ENCODE data around the gene KIF23.

DNA sequence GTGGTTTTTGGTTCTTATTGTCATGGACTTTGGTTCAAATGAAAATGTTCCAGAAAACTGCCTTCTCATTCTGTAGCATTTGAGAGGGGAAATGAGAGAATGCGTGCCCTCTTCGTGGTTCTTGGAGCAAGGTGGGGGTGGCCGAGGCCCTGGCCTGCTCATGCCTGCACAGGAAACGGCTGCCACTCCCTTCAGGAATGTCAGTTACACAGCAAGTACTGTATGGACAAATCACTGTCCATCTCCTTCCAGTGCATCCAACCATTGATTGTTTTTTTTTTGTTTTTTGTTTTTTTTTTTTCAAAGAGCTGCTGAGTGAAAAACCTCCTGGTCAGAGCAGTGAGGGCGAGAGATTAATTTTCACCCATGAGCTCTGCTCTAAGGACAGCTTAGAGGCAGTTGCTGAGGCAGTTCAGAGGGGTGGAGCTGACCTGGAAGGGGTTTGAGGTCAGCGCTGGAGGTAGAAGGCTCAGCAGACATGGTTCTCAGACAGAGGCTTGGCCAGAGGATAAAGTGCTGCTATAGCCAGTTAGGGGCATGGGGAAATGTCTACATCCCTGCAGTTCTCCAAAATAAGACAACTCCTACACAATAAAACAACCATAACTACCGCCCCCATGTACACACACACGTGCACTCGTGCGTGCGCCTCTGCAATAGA lies 20.2 kb upstream of the KIF23 start:
- TF ChIP-seq, protein P1, sequence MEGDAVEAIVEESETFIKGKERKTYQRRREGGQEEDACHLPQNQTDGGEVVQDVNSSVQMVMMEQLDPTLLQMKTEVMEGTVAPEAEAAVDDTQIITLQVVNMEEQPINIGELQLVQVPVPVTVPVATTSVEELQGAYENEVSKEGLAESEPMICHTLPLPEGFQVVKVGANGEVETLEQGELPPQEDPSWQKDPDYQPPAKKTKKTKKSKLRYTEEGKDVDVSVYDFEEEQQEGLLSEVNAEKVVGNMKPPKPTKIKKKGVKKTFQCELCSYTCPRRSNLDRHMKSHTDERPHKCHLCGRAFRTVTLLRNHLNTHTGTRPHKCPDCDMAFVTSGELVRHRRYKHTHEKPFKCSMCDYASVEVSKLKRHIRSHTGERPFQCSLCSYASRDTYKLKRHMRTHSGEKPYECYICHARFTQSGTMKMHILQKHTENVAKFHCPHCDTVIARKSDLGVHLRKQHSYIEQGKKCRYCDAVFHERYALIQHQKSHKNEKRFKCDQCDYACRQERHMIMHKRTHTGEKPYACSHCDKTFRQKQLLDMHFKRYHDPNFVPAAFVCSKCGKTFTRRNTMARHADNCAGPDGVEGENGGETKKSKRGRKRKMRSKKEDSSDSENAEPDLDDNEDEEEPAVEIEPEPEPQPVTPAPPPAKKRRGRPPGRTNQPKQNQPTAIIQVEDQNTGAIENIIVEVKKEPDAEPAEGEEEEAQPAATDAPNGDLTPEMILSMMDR (IDR thresholded peaks at IDR 0.05) = no peak
- TF ChIP-seq FOXK1 (CRISPR knock-in tag; IDR thresholded peaks at IDR 0.05) (no peak), JUN (CRISPR knock-in tag; IDR thresholded peaks at IDR 0.05) (no peak), CREB1 (CRISPR knock-in tag; IDR thresholded peaks at IDR 0.05) (no peak), OVOL2 (CRISPR knock-in tag; IDR thresholded peaks at IDR 0.05; ENCODE audit: borderline replicate concordance) (no peak)
- TF ChIP-seq, protein P2, sequence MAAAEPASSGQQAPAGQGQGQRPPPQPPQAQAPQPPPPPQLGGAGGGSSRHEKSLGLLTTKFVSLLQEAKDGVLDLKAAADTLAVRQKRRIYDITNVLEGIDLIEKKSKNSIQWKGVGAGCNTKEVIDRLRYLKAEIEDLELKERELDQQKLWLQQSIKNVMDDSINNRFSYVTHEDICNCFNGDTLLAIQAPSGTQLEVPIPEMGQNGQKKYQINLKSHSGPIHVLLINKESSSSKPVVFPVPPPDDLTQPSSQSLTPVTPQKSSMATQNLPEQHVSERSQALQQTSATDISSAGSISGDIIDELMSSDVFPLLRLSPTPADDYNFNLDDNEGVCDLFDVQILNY (CRISPR knock-in tag; IDR thresholded peaks at IDR 0.05) = no peak
- TF ChIP-seq, protein P3, sequence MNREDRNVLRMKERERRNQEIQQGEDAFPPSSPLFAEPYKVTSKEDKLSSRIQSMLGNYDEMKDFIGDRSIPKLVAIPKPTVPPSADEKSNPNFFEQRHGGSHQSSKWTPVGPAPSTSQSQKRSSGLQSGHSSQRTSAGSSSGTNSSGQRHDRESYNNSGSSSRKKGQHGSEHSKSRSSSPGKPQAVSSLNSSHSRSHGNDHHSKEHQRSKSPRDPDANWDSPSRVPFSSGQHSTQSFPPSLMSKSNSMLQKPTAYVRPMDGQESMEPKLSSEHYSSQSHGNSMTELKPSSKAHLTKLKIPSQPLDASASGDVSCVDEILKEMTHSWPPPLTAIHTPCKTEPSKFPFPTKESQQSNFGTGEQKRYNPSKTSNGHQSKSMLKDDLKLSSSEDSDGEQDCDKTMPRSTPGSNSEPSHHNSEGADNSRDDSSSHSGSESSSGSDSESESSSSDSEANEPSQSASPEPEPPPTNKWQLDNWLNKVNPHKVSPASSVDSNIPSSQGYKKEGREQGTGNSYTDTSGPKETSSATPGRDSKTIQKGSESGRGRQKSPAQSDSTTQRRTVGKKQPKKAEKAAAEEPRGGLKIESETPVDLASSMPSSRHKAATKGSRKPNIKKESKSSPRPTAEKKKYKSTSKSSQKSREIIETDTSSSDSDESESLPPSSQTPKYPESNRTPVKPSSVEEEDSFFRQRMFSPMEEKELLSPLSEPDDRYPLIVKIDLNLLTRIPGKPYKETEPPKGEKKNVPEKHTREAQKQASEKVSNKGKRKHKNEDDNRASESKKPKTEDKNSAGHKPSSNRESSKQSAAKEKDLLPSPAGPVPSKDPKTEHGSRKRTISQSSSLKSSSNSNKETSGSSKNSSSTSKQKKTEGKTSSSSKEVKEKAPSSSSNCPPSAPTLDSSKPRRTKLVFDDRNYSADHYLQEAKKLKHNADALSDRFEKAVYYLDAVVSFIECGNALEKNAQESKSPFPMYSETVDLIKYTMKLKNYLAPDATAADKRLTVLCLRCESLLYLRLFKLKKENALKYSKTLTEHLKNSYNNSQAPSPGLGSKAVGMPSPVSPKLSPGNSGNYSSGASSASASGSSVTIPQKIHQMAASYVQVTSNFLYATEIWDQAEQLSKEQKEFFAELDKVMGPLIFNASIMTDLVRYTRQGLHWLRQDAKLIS (CRISPR knock-in tag; IDR thresholded peaks at IDR 0.05; ENCODE audit: borderline replicate concordance) = no peak
- TF ChIP-seq, protein P4, sequence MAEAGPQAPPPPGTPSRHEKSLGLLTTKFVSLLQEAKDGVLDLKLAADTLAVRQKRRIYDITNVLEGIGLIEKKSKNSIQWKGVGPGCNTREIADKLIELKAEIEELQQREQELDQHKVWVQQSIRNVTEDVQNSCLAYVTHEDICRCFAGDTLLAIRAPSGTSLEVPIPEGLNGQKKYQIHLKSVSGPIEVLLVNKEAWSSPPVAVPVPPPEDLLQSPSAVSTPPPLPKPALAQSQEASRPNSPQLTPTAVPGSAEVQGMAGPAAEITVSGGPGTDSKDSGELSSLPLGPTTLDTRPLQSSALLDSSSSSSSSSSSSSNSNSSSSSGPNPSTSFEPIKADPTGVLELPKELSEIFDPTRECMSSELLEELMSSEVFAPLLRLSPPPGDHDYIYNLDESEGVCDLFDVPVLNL (CRISPR knock-in tag; IDR thresholded peaks at IDR 0.05; ENCODE audit: borderline replicate concordance, low read depth) = no peak
- TF ChIP-seq, protein P5, sequence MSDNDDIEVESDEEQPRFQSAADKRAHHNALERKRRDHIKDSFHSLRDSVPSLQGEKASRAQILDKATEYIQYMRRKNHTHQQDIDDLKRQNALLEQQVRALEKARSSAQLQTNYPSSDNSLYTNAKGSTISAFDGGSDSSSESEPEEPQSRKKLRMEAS (CRISPR knock-in tag; IDR thresholded peaks at IDR 0.05) = no peak
- TF ChIP-seq, protein P6, sequence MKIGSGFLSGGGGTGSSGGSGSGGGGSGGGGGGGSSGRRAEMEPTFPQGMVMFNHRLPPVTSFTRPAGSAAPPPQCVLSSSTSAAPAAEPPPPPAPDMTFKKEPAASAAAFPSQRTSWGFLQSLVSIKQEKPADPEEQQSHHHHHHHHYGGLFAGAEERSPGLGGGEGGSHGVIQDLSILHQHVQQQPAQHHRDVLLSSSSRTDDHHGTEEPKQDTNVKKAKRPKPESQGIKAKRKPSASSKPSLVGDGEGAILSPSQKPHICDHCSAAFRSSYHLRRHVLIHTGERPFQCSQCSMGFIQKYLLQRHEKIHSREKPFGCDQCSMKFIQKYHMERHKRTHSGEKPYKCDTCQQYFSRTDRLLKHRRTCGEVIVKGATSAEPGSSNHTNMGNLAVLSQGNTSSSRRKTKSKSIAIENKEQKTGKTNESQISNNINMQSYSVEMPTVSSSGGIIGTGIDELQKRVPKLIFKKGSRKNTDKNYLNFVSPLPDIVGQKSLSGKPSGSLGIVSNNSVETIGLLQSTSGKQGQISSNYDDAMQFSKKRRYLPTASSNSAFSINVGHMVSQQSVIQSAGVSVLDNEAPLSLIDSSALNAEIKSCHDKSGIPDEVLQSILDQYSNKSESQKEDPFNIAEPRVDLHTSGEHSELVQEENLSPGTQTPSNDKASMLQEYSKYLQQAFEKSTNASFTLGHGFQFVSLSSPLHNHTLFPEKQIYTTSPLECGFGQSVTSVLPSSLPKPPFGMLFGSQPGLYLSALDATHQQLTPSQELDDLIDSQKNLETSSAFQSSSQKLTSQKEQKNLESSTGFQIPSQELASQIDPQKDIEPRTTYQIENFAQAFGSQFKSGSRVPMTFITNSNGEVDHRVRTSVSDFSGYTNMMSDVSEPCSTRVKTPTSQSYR (CRISPR knock-in tag; IDR thresholded peaks at IDR 0.05) = no peak
